Suppressor macrophage treated with lipopolysaccharide for 1 hour (primary cell): ENCODE data around the gene LBX2.

Experiments
- DNase-seq, 3 donors: peaks; one replicate each; pipeline ENCODE4 v3.0.0-alpha.2; 2020 to 2022

The LBX2 gene

GRCh38 chr2:74525717-74526648, 26.6 kb upstream of the LBX2 start, which contains the start of gene DQX1:
Gene DQX1, minus strand, starts transcription at chr2:74526231. Its CDS starts 502 bp downstream, at chr2:74525729.
- DNase-seq = peak; percentile 57 to 72 (median 63)

GRCh38 chr2:74524955-74525716, 25.7 kb upstream of the LBX2 start:
- DNase-seq = no peak

GRCh38 chr2:74524005-74524404, 24.6 kb upstream of the LBX2 start:
- no peak for DNase-seq

GRCh38 chr2:74522516-74522915, 23.1 kb upstream of the LBX2 start:
- no peak for DNase-seq

GRCh38 chr2:74516650-74517049, 17.2 kb upstream of the LBX2 start:
- DNase-seq = no peak

GRCh38 chr2:74515981-74516633, 16.7 kb upstream of the LBX2 start:
- peak; percentile 66 to 83 (median 71) for DNase-seq

- peak in 2 of 3 donors; percentile 10 to 21 for DNase-seq
Observed at GRCh38 chr2:74515271-74515980, 16.0 kb upstream of the LBX2 start.

- peak in 2 of 3 donors; percentile 20 to 50 for DNase-seq
Observed at GRCh38 chr2:74514368-74515270, 15.2 kb upstream of the LBX2 start, which contains the start of gene TLX2. Gene TLX2, plus strand, starts transcription at chr2:74514450. Its CDS starts 357 bp downstream, at chr2:74514807.

- DNase-seq = peak in 1 of 3 donors; percentile 24
Observed at GRCh38 chr2:74513605-74514367, 14.4 kb upstream of the LBX2 start.

- no peak for DNase-seq
Observed at GRCh38 chr2:74512744-74513604, 13.6 kb upstream of the LBX2 start.

- DNase-seq = peak in 1 of 3 donors; percentile 11
Observed at GRCh38 chr2:74511104-74511989, 11.9 kb upstream of the LBX2 start.

- no peak for DNase-seq
Observed at GRCh38 chr2:74510272-74510671, 10.9 kb upstream of the LBX2 start.

GRCh38 chr2:74507926-74508520, 8.6 kb upstream of the LBX2 start:
- DNase-seq = peak in 2 of 3 donors; percentile 10

GRCh38 chr2:74507145-74507925, 7.9 kb upstream of the LBX2 start, which contains the start of gene PCGF1:
Gene PCGF1, minus strand, starts transcription at chr2:74507695. Its CDS starts 27 bp downstream, at chr2:74507668.
- peak; percentile 99 for DNase-seq

GRCh38 chr2:74505448-74506246, 6.2 kb upstream of the LBX2 start:
- DNase-seq = no peak

GRCh38 chr2:74504591-74504990, 5.2 kb upstream of the LBX2 start:
- DNase-seq = no peak
